ENCODE measurements around the gene THEM5.
A peak's percentile ranks its signal among the peaks of the same experiment; 100 is the strongest.

THEM5 gene

GRCh38 chr1:151837884-151838221 lies 15.7 kb downstream of the THEM5 start:
- ChIA-PET CTCF (no interaction called here), POLR2A (ENCODE audit: low non-redundant PET) (interaction anchor here (0.8 kb wide), 1 partner anchor 65 kb away, joined by 3 read pairs; no protein-coding TSS in a partner anchor)
- no peak for TF ChIP-seq CTCF (conservative IDR thresholded peaks at IDR 0.05; ENCODE audit: low read depth)
- no peak for DNase-seq (ENCODE audit: low spot score)
- peak overlapping the region; percentile 77 for H3K27ac ChIP-seq

- H3K27ac ChIP-seq, result peak overlapping the region; percentile 77
- ChIA-PET CTCF (interaction anchor here (0.5 to 1.4 kb wide), 6 partner anchors 10 to 243 kb away, joined by 3 to 11 read pairs (median 4); no protein-coding TSS in a partner anchor), POLR2A (ENCODE audit: low non-redundant PET) (interaction anchor here (0.6 to 0.8 kb wide), 2 partner anchors 65 to 298 kb away, joined by 3 to 4 read pairs; no protein-coding TSS in a partner anchor)
- TF ChIP-seq CTCF (conservative IDR thresholded peaks at IDR 0.05; ENCODE audit: low read depth), result no peak
- no peak for DNase-seq (ENCODE audit: low spot score)
Measured at GRCh38 chr1:151837197-151837596, 16.3 kb downstream of the THEM5 start.

GRCh38 chr1:151835596-151835995 lies 17.9 kb downstream of the THEM5 start:
- ChIA-PET POLR2A (ENCODE audit: low non-redundant PET) (no interaction called here), CTCF (interaction anchor here (0.6 to 1.4 kb wide), 6 partner anchors 13 to 371 kb away, joined by 3 to 11 read pairs (median 4); partner anchors contain the start of genes MRPL9 and THEM5)
- TF ChIP-seq CTCF (conservative IDR thresholded peaks at IDR 0.05; ENCODE audit: low read depth), result no peak
- no peak for DNase-seq (ENCODE audit: low spot score)
- no peak overlapping the region for H3K27ac ChIP-seq

- H3K27ac ChIP-seq, result no peak overlapping the region
- POLR2A ChIA-PET (ENCODE audit: low non-redundant PET), result no interaction called here
- no peak for DNase-seq (ENCODE audit: low spot score)
- no peak for TF ChIP-seq CTCF (conservative IDR thresholded peaks at IDR 0.05; ENCODE audit: low read depth)
- CTCF ChIA-PET, result interaction anchor here (1.2 kb wide), 1 partner anchor 100 kb away, joined by 3 read pairs; no protein-coding TSS in a partner anchor
Measured at GRCh38 chr1:151834239-151834638, 19.3 kb downstream of the THEM5 start.

- peak overlapping the region; percentile 56 for H3K27ac ChIP-seq
- DNase-seq (ENCODE audit: low spot score), result no peak
- CTCF ChIA-PET, result interaction anchor here (0.6 kb wide), 1 partner anchor 61 kb away, joined by 3 read pairs; no protein-coding TSS in a partner anchor
- TF ChIP-seq CTCF (conservative IDR thresholded peaks at IDR 0.05; ENCODE audit: low read depth), result no peak
- POLR2A ChIA-PET (ENCODE audit: low non-redundant PET), result no interaction called here
Measured at GRCh38 chr1:151833172-151833900, 20.2 kb downstream of the THEM5 start.

GRCh38 chr1:151832318-151832980 lies 21.1 kb downstream of the THEM5 start:
- peak; percentile 34 for DNase-seq (ENCODE audit: low spot score)
- no peak for TF ChIP-seq CTCF (conservative IDR thresholded peaks at IDR 0.05; ENCODE audit: low read depth)
- H3K27ac ChIP-seq, result peak overlapping the region; percentile 56
- ChIA-PET POLR2A (ENCODE audit: low non-redundant PET) (no interaction called here), CTCF (no interaction called here)
